Heart left ventricle (tissue), 13 donors: ENCODE measurements around the gene GPC6.

Experiments
- CTCF ChIP-seq, 12 donors: fragments of 200-600 bp; sonication (generic) in 4 of 12; IDR thresholded peaks; one replicate each; pipeline versions ENCODE4 v1.5.0 to v1.8.0; 2018 to 2022; ENCODE audit warnings: antibody characterized with exemption in 12 of 12, mild to moderate bottlenecking in 5 of 12
- POLR2A ChIP-seq, 2 donors: fragments of 450-650 bp; IDR thresholded peaks; one replicate each; pipeline ENCODE4 v1.6.1; 2017; ENCODE audit warnings: antibody characterized with exemption in 2 of 2, mild to moderate bottlenecking in 2 of 2, moderate library complexity in 2 of 2
- donor health status: ischemic (EF 13 %, LVEDD 7.1; RV severe dilation, severe dysfunction).
- donor health status: DM: no; HTN: yes; CAD: no.
- donor health status: DM: no; HTN: no; CAD: no.
- donor health status: ischemic (EF 25% LVEDD 6.9; RV normal size, moderate dysfunction).
- donor health status: ischemic (EF 25% LVEDD 5.7; RV mildly dilated, moderate dysfunction).
- donor health status: ischemic (EF 35%, LVEDD 5.7; RV mildly dilated, moderate dysfunction).
- donor health status: nonischemic (EF 11% LVEDD 7.7; RV severe dilation, severe dysfunction).
- donor health status: DM: yes; HTN: yes; CAD: no.
- donor health status: PGD.
- donor health status: ischemic (EF 29% LVEDD 5.4; RV normal size, mild dysfunction).
- donor health status: nonischemic (EF 23%, LVEDD 6.1; RV moderate dilation, normal function).

GRCh38 chr13:93686399-93686798 is 459.8 kb downstream of the GPC6 start:
- TF ChIP-seq CTCF (IDR thresholded peaks at IDR 0.05) (no peak), POLR2A (IDR thresholded peaks at IDR 0.05) (no peak)
